OCI-LY7 (cell line): ENCODE data around the gene C20orf202. TPM values are rescaled to one million over a fixed set of nuclear protein-coding genes. Genes with fewer than 3 reads are reported as not detected.

ENCODE experiments used
- BruUV-seq: library from RNA; stranded (reverse); fragments of 400-500 nt; replicated peaks from 2 replicates; lab custom pipeline; 2021; lab: Mats Ljungman, UMichigan
- CTCF ChIA-PET: fragments of 300-600 bp; sonication (Branson Sonifier 250); formaldehyde crosslinking; loops from one replicate; lab custom pipeline; 2022; ENCODE audit warnings: antibody characterized with exemption; ENCODE audit not compliant: unreplicated experiment; lab: Charles Lee
- POLR2A ChIA-PET: fragments of 300-600 bp; sonication (Branson Sonifier 250); formaldehyde crosslinking; loops from one replicate; lab custom pipeline; 2022; ENCODE audit warnings: antibody characterized with exemption; lab: Charles Lee
- DNase-seq: peaks from one replicate; pipeline ENCODE4 v3.0.0-alpha.2; 2015; ENCODE audit warnings: low spot score
- H2AFZ ChIP-seq: fragments of 200-600 bp; sonication (generic), shearing (Covaris generic); 2 replicates; pipeline ENCODE4 v1.6.1; 2014; ENCODE audit warnings: mild to moderate bottlenecking, antibody characterized with exemption, low read length, moderate library complexity
- H3K27ac ChIP-seq: fragments of 200-600 bp; sonication (generic); 2 replicates; pipeline ENCODE4 v1.5.1; 2014; ENCODE audit warnings: mixed run types, low read depth, mild to moderate bottlenecking, moderate library complexity, low read length, inconsistent platforms; ENCODE audit not compliant: poor library complexity, severe bottlenecking
- H3K36me3 ChIP-seq: fragments of 200-600 bp; sonication (generic); 2 replicates; pipeline ENCODE4 v1.6.1; 2014; ENCODE audit warnings: mild to moderate bottlenecking, antibody characterized with exemption, low read length, moderate library complexity, mixed read lengths; ENCODE audit not compliant: insufficient read depth
- H3K4me1 ChIP-seq: fragments of 200-600 bp; sonication (generic); 2 replicates; pipeline ENCODE4 v1.5.1; 2014; ENCODE audit warnings: mild to moderate bottlenecking, low read length; ENCODE audit not compliant: insufficient read depth, poor library complexity, severe bottlenecking
- H3K4me2 ChIP-seq: fragments of 200-600 bp; sonication (generic); 2 replicates; pipeline ENCODE4 v1.6.1; 2014; ENCODE audit warnings: mild to moderate bottlenecking, low read length
- H3K4me3 ChIP-seq: fragments of 200-600 bp; sonication (generic); 2 replicates; pipeline ENCODE4 v1.5.1; 2014; ENCODE audit warnings: mild to moderate bottlenecking, low read depth, low read length; ENCODE audit not compliant: poor library complexity, severe bottlenecking
- H3K79me2 ChIP-seq: fragments of 200-600 bp; sonication (generic); 2 replicates; pipeline ENCODE4 v1.6.1; 2016; ENCODE audit warnings: low read depth, mild to moderate bottlenecking, low read length, moderate library complexity, mixed read lengths; ENCODE audit not compliant: insufficient read depth
- H3K9me2 ChIP-seq: fragments of 200-600 bp; sonication (generic); 2 replicates; pipeline ENCODE4 v1.6.1; 2016; ENCODE audit warnings: mild to moderate bottlenecking, low read length, mixed read lengths; ENCODE audit not compliant: insufficient read depth
- H3K9me3 ChIP-seq: fragments of 200-600 bp; sonication (generic); 2 replicates; pipeline ENCODE4 v1.6.1; 2014; ENCODE audit warnings: mild to moderate bottlenecking, mixed run types, low read length, mixed read lengths
- H4K20me1 ChIP-seq: fragments of 200-600 bp; sonication (generic); 2 replicates; pipeline ENCODE4 v1.6.1; 2014; ENCODE audit warnings: mild to moderate bottlenecking, antibody characterized with exemption, low read length, moderate library complexity, mixed read lengths; ENCODE audit not compliant: insufficient read depth
- EZH2phosphoT487 ChIP-seq: fragments of 200-600 bp; sonication (generic); IDR thresholded peaks from 2 replicates; pipeline ENCODE4 v1.6.1; 2018; ENCODE audit warnings: low read depth, borderline replicate concordance, mild to moderate bottlenecking, mixed run types, antibody characterized with exemption, low read length, moderate library complexity, mixed read lengths
- intact Hi-C: fragments of 100-400 bp; cut with micrococcal nuclease; formaldehyde crosslinking; loops from one replicate; pipeline ENCODE4 v1.10.0; 2022; ENCODE audit not compliant: unreplicated experiment
- total RNA-seq, 2 experiments: library from RNA; depleted of rRNA in 1 of 2; stranded (reverse); fragments of >200 nt in 1 of 2; shearing (Covaris generic) in 1 of 2; gene quantifications; 2 replicates each; pipeline ENCODE4 v1.2.3, GENCODE V29; 2014 to 2022
- TF ChIP-seq, protein P1 (sequence below): fragments of 200-600 bp; sonication (generic); conservative IDR thresholded peaks from 2 replicates; pipeline ENCODE4 v1.5.1; 2014; ENCODE audit warnings: mild to moderate bottlenecking, antibody characterized with exemption, low read length, moderate library complexity, mixed read lengths

Gene C20orf202
- total RNA-seq, 2 experiments from 2014 or later: not detected

DNA sequence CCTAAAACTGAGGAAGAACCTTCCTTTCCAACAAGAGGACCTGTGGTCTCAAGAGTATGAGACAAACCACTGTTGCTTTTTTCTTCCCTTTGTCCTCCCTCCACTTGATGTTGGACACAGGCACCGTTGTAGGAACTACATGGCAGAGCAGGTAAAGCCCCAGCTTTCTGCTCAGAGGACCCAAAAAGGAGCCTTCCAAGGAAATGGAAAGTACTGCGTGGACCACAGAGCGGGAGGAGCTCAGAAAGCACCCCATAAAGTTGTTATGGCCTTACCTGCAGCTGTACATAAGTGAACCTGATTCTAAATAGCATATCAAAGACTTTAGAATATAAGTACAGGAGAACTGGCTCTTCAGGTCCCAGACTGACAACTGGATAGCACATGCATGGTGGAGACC, 47.9 kb upstream of the C20orf202 start:
- Histone ChIP-seq H4K20me1 (no peaks in the 10 kb centered on the region), H3K4me3 (no peak overlapping the region), H2AFZ (no peak overlapping the region), H3K27ac (no peak overlapping the region), H3K36me3 (peaks cover 77% of the 10 kb centered on the region), H3K9me3 (no peaks in the 10 kb centered on the region), H3K79me2 (no peaks in the 10 kb centered on the region), H3K4me1 (no peaks in the 10 kb centered on the region), H3K4me2 (no peak overlapping the region), H3K9me2 (no peaks in the 10 kb centered on the region)
- no peak for DNase-seq
- TF ChIP-seq, protein P1, sequence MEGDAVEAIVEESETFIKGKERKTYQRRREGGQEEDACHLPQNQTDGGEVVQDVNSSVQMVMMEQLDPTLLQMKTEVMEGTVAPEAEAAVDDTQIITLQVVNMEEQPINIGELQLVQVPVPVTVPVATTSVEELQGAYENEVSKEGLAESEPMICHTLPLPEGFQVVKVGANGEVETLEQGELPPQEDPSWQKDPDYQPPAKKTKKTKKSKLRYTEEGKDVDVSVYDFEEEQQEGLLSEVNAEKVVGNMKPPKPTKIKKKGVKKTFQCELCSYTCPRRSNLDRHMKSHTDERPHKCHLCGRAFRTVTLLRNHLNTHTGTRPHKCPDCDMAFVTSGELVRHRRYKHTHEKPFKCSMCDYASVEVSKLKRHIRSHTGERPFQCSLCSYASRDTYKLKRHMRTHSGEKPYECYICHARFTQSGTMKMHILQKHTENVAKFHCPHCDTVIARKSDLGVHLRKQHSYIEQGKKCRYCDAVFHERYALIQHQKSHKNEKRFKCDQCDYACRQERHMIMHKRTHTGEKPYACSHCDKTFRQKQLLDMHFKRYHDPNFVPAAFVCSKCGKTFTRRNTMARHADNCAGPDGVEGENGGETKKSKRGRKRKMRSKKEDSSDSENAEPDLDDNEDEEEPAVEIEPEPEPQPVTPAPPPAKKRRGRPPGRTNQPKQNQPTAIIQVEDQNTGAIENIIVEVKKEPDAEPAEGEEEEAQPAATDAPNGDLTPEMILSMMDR: no peak
- TF ChIP-seq EZH2phosphoT487: no peak
- CTCF ChIA-PET: no interaction called here
- no TSS peak for BruUV-seq
- POLR2A ChIA-PET: no interaction called here
- intact Hi-C loops: no loop called here

DNA sequence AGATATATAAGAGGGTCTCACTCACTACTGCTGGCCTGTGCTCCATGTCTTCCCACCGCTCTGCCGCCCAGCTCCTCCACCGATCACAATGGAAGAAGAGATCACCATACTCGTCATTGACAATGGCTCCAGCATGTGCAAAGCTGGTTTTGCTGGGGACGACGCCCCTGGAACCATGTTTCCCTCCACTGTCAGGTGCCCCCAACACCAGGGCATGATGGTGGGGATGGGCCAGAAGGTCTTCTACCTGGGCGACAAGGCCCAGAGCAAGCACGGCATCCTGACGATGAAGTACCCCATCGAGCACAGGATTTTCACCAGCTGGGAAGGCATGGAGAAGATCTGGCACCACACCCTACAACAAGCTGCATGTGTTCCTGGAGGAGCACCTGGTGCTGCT, 42.8 kb upstream of the C20orf202 start:
- no peaks in the 10 kb centered on the region for H4K20me1 ChIP-seq
- intact Hi-C loops: no loop called here
- no peak overlapping the region for H3K4me2 ChIP-seq
- H3K9me2 ChIP-seq: no peaks in the 10 kb centered on the region
- ChIA-PET POLR2A (no interaction called here), CTCF (no interaction called here)
- no peaks in the 10 kb centered on the region for H3K79me2 ChIP-seq
- no peak for TF ChIP-seq EZH2phosphoT487
- TF ChIP-seq, protein P1: no peak
- no peak overlapping the region for H3K27ac ChIP-seq
- BruUV-seq: no TSS peak
- H2AFZ ChIP-seq: no peak overlapping the region
- H3K4me1 ChIP-seq: no peaks in the 10 kb centered on the region
- peaks cover 72% of the 10 kb centered on the region for H3K36me3 ChIP-seq
- DNase-seq: no peak
- no peak overlapping the region for H3K4me3 ChIP-seq
- H3K9me3 ChIP-seq: no peaks in the 10 kb centered on the region

DNA sequence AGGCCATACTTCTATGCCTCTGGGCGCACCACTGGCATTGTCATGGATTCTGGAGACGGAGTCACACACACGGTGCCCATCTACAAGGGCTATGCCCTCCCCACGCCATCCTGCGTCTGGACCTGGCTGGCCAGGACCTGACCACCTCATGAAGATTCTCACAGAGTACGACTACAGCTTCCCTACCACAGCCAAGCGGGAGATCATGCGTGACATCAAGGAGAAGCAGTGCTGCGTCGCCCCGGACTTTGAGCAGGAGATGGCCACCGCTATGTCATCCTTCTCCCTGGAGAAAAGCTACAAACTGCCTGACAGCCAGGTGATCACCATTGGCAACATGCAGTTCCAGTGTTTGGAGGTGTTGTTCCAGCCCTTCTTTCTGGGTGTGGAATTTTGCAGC, 42.3 kb upstream of the C20orf202 start:
- BruUV-seq: no TSS peak
- Histone ChIP-seq H3K4me1 (no peaks in the 10 kb centered on the region), H3K36me3 (peaks cover 72% of the 10 kb centered on the region), H3K9me3 (no peaks in the 10 kb centered on the region), H3K27ac (no peak overlapping the region), H3K79me2 (no peaks in the 10 kb centered on the region), H3K4me3 (no peak overlapping the region), H2AFZ (no peak overlapping the region), H3K4me2 (no peak overlapping the region), H4K20me1 (no peaks in the 10 kb centered on the region), H3K9me2 (no peaks in the 10 kb centered on the region)
- TF ChIP-seq, protein P1: no peak
- no peak for TF ChIP-seq EZH2phosphoT487
- ChIA-PET POLR2A (interaction anchor here (0.6 kb wide), 1 partner anchor 89 kb away, joined by 3 read pairs; no protein-coding TSS in a partner anchor), CTCF (no interaction called here)
- intact Hi-C loops: no loop called here
- DNase-seq: no peak
